ENCODE results near the gene LTBP1.

LTBP1 gene

DNA sequence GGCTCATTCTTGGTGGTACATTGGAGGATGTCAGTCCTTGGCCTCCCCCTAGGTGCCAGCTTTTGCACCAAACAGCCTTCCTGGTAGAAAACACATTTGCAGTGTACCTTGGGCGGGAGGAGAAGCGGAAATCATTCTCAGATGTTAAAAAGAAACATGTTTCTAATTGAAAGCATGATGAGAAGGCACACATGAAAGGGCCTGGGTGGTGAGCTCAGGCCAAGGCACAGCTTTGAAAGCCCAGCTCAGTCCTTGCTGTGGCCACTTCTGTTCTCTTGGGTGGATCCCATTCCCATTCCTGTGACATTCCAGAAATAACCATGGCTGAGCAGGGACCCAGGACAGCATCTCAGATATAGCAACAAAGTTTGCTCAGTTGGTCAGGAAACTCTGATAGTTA, 71.5 kb downstream of the LTBP1 start:
- Histone ChIP-seq H3K36me3 (ENCODE audit: insufficient read depth, low read length) (no peaks in the 10 kb centered on the region), H3K9ac (ENCODE audit: low read length) (no peak overlapping the region), H3K4me3 (ENCODE audit: low read depth in 1 of 2, low read length in 2 of 2) (no peak overlapping the region), H3K27me3 (ENCODE audit: control insufficient read depth in 1 of 2, insufficient read depth in 2 of 2, low read length in 2 of 2) (no peaks in the 10 kb centered on the region), H3K9me3 (ENCODE audit: low read length) (no peaks in the 10 kb centered on the region), H3K4me1 (ENCODE audit: insufficient read depth, low read length) (no peaks in the 10 kb centered on the region), H3K27ac (ENCODE audit: low read depth, low read length) (no peak overlapping the region)

DNA sequence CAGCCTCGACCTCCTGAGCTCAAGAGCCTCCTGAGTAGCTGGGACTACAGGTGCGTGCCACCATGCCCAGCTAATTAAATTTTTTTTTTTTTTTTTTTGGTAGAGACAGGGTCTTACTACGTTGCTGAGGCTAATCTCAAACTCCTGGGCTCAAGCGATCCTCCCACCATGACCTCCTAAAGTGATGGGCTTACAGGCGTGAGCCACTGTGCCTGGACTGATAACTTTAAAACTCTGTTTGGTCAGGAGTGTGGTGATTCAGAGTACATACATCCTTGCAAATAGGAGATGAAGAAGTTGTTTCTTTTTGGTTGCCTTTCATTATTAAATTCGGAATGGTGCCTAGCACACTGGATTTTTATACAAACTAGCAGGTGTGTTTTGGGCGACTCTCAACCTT, 73.0 kb downstream of the LTBP1 start:
- no peaks in the 10 kb centered on the region for H3K9me3 ChIP-seq (ENCODE audit: low read length)
- no peaks in the 10 kb centered on the region for H3K27me3 ChIP-seq (ENCODE audit: control insufficient read depth in 1 of 2, insufficient read depth in 2 of 2, low read length in 2 of 2)
- no peaks in the 10 kb centered on the region for H3K4me1 ChIP-seq (ENCODE audit: insufficient read depth, low read length)
- H3K27ac ChIP-seq (ENCODE audit: low read depth, low read length) = no peak overlapping the region
- H3K9ac ChIP-seq (ENCODE audit: low read length) = no peak overlapping the region
- H3K4me3 ChIP-seq (ENCODE audit: low read depth in 1 of 2, low read length in 2 of 2) = no peak overlapping the region
- no peaks in the 10 kb centered on the region for H3K36me3 ChIP-seq (ENCODE audit: insufficient read depth, low read length)

GRCh38 chr2:33020883-33021282, 74.1 kb downstream of the LTBP1 start:
- H3K27ac ChIP-seq (ENCODE audit: low read depth, low read length) = no peak overlapping the region
- no peak overlapping the region for H3K9ac ChIP-seq (ENCODE audit: low read length)
- H3K36me3 ChIP-seq (ENCODE audit: insufficient read depth, low read length) = no peaks in the 10 kb centered on the region
- H3K4me3 ChIP-seq (ENCODE audit: low read depth in 1 of 2, low read length in 2 of 2) = no peak overlapping the region
- no peaks in the 10 kb centered on the region for H3K27me3 ChIP-seq (ENCODE audit: control insufficient read depth in 1 of 2, insufficient read depth in 2 of 2, low read length in 2 of 2)
- no peaks in the 10 kb centered on the region for H3K9me3 ChIP-seq (ENCODE audit: low read length)
- no peaks in the 10 kb centered on the region for H3K4me1 ChIP-seq (ENCODE audit: insufficient read depth, low read length)

- Histone ChIP-seq H3K4me3 (ENCODE audit: low read depth in 1 of 2, low read length in 2 of 2) (no peak overlapping the region), H3K36me3 (ENCODE audit: insufficient read depth, low read length) (no peaks in the 10 kb centered on the region), H3K9ac (ENCODE audit: low read length) (no peak overlapping the region), H3K27me3 (ENCODE audit: control insufficient read depth in 1 of 2, insufficient read depth in 2 of 2, low read length in 2 of 2) (no peaks in the 10 kb centered on the region), H3K27ac (ENCODE audit: low read depth, low read length) (no peak overlapping the region), H3K9me3 (ENCODE audit: low read length) (no peaks in the 10 kb centered on the region), H3K4me1 (ENCODE audit: insufficient read depth, low read length) (no peaks in the 10 kb centered on the region)
Observed at GRCh38 chr2:33021542-33022227, 74.9 kb downstream of the LTBP1 start.

- H3K9ac ChIP-seq (ENCODE audit: low read length) = no peak overlapping the region
- no peaks in the 10 kb centered on the region for H3K4me1 ChIP-seq (ENCODE audit: insufficient read depth, low read length)
- no peaks in the 10 kb centered on the region for H3K36me3 ChIP-seq (ENCODE audit: insufficient read depth, low read length)
- H3K27ac ChIP-seq (ENCODE audit: low read depth, low read length) = no peak overlapping the region
- no peaks in the 10 kb centered on the region for H3K9me3 ChIP-seq (ENCODE audit: low read length)
- H3K27me3 ChIP-seq (ENCODE audit: control insufficient read depth in 1 of 2, insufficient read depth in 2 of 2, low read length in 2 of 2) = no peaks in the 10 kb centered on the region
- no peak overlapping the region for H3K4me3 ChIP-seq (ENCODE audit: low read depth in 1 of 2, low read length in 2 of 2)
Observed at GRCh38 chr2:33022395-33022985, 75.7 kb downstream of the LTBP1 start.

- no peaks in the 10 kb centered on the region for H3K36me3 ChIP-seq (ENCODE audit: insufficient read depth, low read length)
- no peaks in the 10 kb centered on the region for H3K27me3 ChIP-seq (ENCODE audit: control insufficient read depth in 1 of 2, insufficient read depth in 2 of 2, low read length in 2 of 2)
- H3K4me3 ChIP-seq (ENCODE audit: low read depth in 1 of 2, low read length in 2 of 2) = no peak overlapping the region
- no peak overlapping the region for H3K27ac ChIP-seq (ENCODE audit: low read depth, low read length)
- H3K9ac ChIP-seq (ENCODE audit: low read length) = no peak overlapping the region
- no peaks in the 10 kb centered on the region for H3K4me1 ChIP-seq (ENCODE audit: insufficient read depth, low read length)
- no peaks in the 10 kb centered on the region for H3K9me3 ChIP-seq (ENCODE audit: low read length)
Observed at GRCh38 chr2:33022989-33023727, 76.4 kb downstream of the LTBP1 start.

DNA sequence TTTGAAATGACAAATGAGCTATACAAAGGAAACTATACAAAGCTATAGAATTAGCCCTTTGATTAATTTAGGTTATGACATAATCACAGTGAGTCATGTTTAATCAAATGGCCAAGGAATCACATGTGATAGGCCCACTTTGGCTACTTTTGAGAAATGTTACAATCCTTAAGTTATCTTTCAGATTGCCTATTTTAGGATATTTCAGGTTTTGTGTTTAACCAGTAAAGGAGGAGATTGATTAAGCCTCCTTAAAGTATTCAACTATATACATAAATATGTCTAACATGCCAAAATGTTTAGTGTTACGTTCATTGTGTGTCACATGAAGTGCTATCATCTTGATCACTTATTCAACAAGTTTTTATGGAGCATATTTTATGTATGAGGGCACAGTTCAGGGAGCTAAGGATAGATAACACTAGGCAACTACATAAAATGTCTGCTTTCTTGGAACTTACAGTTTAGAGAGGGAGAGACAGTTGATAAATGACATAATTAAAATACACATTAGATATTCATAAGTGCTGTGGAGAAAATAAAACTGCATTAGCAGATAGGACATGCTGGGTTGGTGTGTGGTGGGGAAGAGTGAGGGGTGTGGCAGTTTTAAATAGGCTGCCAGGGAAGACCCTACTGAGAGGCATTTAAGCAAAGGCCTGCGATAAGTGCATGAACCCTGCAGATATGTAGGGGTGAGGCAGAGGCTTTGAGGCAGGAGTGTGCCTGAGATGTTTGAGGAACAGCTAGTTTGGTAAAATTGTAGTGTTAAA, 77.2 kb downstream of the LTBP1 start:
- Histone ChIP-seq H3K27ac (ENCODE audit: low read depth, low read length) (no peak overlapping the region), H3K9ac (ENCODE audit: low read length) (no peak overlapping the region), H3K4me1 (ENCODE audit: insufficient read depth, low read length) (no peaks in the 10 kb centered on the region), H3K27me3 (ENCODE audit: control insufficient read depth in 1 of 2, insufficient read depth in 2 of 2, low read length in 2 of 2) (no peaks in the 10 kb centered on the region), H3K36me3 (ENCODE audit: insufficient read depth, low read length) (no peaks in the 10 kb centered on the region), H3K4me3 (ENCODE audit: low read depth in 1 of 2, low read length in 2 of 2) (no peak overlapping the region), H3K9me3 (ENCODE audit: low read length) (no peaks in the 10 kb centered on the region)

DNA sequence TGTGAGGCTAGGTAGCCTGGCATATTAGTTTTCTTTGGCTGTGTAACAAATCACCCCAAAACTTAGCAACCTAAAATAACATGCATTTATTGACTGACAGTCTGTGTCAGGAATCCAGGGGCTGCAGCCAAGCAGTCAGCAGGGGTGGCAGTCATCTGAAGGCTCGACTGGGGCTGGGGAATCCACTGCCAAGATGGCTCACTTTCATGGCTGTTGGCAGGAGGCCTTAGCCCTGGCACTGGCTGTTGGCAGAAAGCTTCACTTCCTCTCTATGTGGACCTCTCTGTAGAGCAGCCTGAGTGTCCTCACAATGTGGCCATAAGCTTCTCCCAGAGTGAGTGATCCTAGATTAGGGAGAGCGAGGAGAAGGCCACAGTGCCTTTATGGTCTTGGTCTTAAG, 78.0 kb downstream of the LTBP1 start:
- Histone ChIP-seq H3K9me3 (ENCODE audit: low read length) (no peaks in the 10 kb centered on the region), H3K4me1 (ENCODE audit: insufficient read depth, low read length) (no peaks in the 10 kb centered on the region), H3K27ac (ENCODE audit: low read depth, low read length) (no peak overlapping the region), H3K4me3 (ENCODE audit: low read depth in 1 of 2, low read length in 2 of 2) (no peak overlapping the region), H3K27me3 (ENCODE audit: control insufficient read depth in 1 of 2, insufficient read depth in 2 of 2, low read length in 2 of 2) (no peaks in the 10 kb centered on the region), H3K9ac (ENCODE audit: low read length) (no peak overlapping the region), H3K36me3 (ENCODE audit: insufficient read depth, low read length) (no peaks in the 10 kb centered on the region)

GRCh38 chr2:33029459-33029858, 82.7 kb downstream of the LTBP1 start:
- H3K9me3 ChIP-seq (ENCODE audit: low read length) = no peaks in the 10 kb centered on the region
- H3K9ac ChIP-seq (ENCODE audit: low read length) = no peak overlapping the region
- peaks cover 4% of the 10 kb centered on the region for H3K4me1 ChIP-seq (ENCODE audit: insufficient read depth, low read length)
- no peak overlapping the region for H3K4me3 ChIP-seq (ENCODE audit: low read depth in 1 of 2, low read length in 2 of 2)
- H3K27ac ChIP-seq (ENCODE audit: low read depth, low read length) = no peak overlapping the region
- H3K27me3 ChIP-seq (ENCODE audit: control insufficient read depth in 1 of 2, insufficient read depth in 2 of 2, low read length in 2 of 2) = no peaks in the 10 kb centered on the region
- H3K36me3 ChIP-seq (ENCODE audit: insufficient read depth, low read length) = no peaks in the 10 kb centered on the region

DNA sequence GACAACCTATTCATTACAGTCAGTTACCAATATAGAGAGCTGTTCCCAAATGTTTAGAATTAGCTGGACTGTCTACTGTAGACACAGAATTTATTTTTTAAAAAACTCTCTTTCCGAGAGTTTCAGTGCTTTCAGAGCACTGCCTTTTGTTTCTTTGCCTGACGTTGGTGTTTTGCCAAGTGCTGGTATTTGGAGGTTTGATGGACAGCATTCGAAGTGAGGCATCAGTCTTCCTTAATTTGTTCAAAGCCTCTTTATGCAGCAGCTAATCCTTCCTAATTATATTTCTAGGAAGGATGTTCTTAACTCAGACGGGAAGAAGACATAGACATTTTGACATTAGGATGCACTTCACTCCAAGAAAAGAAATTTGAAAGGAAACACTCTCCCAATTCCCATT, 83.2 kb downstream of the LTBP1 start:
- Histone ChIP-seq H3K9me3 (ENCODE audit: low read length) (no peaks in the 10 kb centered on the region), H3K27ac (ENCODE audit: low read depth, low read length) (no peak overlapping the region), H3K4me1 (ENCODE audit: insufficient read depth, low read length) (peaks cover 7% of the 10 kb centered on the region), H3K9ac (ENCODE audit: low read length) (no peak overlapping the region), H3K4me3 (ENCODE audit: low read depth in 1 of 2, low read length in 2 of 2) (no peak overlapping the region), H3K27me3 (ENCODE audit: control insufficient read depth in 1 of 2, insufficient read depth in 2 of 2, low read length in 2 of 2) (no peaks in the 10 kb centered on the region), H3K36me3 (ENCODE audit: insufficient read depth, low read length) (no peaks in the 10 kb centered on the region)

DNA sequence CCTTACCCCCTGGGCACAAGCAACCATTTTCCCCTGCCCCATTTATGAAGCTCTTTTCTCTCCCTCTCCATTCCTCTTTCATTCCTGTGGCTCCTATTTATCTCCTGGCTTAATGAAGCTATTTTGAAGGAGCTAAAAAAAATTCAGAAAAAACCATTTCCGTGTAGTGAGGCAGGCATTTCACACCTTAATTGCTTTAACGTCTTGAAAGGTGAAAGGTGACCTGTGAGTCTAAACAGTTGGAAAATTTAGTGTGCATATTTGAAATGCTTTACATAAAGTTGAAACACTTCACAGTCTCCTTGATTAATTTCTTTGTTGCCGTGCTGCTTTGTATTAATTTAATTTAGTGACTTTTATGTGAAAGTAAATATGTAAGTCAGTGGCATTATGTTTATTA, 83.6 kb downstream of the LTBP1 start:
- Histone ChIP-seq H3K9ac (ENCODE audit: low read length) (no peak overlapping the region), H3K4me3 (ENCODE audit: low read depth in 1 of 2, low read length in 2 of 2) (no peak overlapping the region), H3K36me3 (ENCODE audit: insufficient read depth, low read length) (no peaks in the 10 kb centered on the region), H3K4me1 (ENCODE audit: insufficient read depth, low read length) (peaks cover 10% of the 10 kb centered on the region), H3K27me3 (ENCODE audit: control insufficient read depth in 1 of 2, insufficient read depth in 2 of 2, low read length in 2 of 2) (no peaks in the 10 kb centered on the region), H3K9me3 (ENCODE audit: low read length) (no peaks in the 10 kb centered on the region), H3K27ac (ENCODE audit: low read depth, low read length) (no peak overlapping the region)

Measured in muscle layer of colon (tissue), 2 donors.